ENCODE results near the gene GMEB2.

GMEB2 gene

DNA sequence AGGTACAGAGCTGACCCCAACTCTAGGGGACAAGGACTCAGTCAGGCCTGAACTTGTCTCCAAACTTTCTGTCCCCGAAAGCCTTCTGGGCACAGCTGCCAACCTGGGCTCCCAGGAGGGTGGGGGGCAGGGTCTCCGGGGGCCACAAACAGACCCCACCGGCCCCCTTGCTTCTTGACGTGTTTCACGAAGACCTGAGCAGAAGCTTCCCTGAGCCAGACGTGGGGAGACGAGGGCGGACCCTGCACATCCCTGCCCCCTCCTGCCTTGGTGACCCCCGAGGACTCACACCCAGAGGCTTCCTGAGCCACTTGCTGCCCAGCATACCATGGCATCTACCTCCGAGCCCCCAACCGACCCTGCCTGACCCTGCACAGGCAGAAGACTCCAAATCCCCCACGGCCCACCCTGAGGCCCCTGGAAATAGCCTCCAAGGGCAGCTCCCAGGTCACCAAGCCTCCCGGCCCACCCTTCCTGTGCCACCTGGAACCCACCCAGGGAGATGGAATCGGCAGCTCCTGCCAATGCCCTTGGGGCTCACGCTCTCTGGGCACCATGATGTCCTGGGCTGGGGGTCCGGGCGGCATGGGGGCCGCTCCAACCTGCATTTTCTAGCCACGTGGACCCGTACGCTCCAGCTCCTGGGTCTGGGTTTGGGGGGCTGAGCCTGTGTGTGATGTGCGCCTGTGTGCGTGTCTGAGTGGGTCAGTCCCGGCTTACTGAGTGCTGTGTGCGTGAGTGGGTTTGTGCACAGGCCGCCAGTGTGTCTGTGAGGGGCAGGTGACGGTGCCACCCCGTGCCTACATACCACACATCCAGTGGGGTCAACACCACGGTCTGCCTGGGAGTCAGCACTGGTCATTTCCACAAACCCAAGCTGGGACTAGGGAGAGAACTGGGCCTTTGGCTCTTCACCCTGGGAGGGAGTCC is 87.2 kb downstream of the GMEB2 start:
- H3K27me3 ChIP-seq (replicated peaks in 2 of 5; ENCODE audit: control insufficient read depth in 4 of 5, insufficient read depth in 5 of 5, low read length in 4 of 5) = no peaks in the 10 kb centered on the region
- ChIA-PET CTCF (interaction anchor here (1.1 to 4.8 kb wide), 9 partner anchors 7 to 100 kb away, joined by 3 to 31 read pairs (median 5); partner anchors contain the start of genes HELZ2, PPDPF and SRMS), POLR2A (no interaction called here)
- WGBS (ENCODE audit: insufficient coverage) = 95% methylated on average over 25 of the region's 29 CpGs
- H3K4me3 ChIP-seq (ENCODE audit: control insufficient read depth in 1 of 7, extremely low read depth in 1 of 7, insufficient read depth in 4 of 7, low read depth in 2 of 7, low read length in 6 of 7) = no peak overlapping the region
- no peak overlapping the region for H3K27ac ChIP-seq (ENCODE audit: insufficient read depth in 1 of 2, low read depth in 1 of 2, low read length in 2 of 2, poor library complexity in 1 of 2, severe bottlenecking in 2 of 2)
- DNase-seq = no peak
- no peaks in the 10 kb centered on the region for H3K9me3 ChIP-seq (ENCODE audit: control extremely low read depth in 1 of 5, control insufficient read depth in 4 of 5, insufficient read depth in 2 of 5, low read depth in 1 of 5, low read length in 4 of 5)
- H3K4me1 ChIP-seq (ENCODE audit: control extremely low read depth in 1 of 4, control insufficient read depth in 4 of 4, insufficient read depth in 4 of 4, low read length in 3 of 4) = peaks cover 0 to 26% (median 19%) of the 10 kb centered on the region in 4 experiments
- H3K36me3 ChIP-seq (ENCODE audit: control insufficient read depth in 4 of 4, insufficient read depth in 4 of 4, low read length in 3 of 4) = no peaks in the 10 kb centered on the region

DNA sequence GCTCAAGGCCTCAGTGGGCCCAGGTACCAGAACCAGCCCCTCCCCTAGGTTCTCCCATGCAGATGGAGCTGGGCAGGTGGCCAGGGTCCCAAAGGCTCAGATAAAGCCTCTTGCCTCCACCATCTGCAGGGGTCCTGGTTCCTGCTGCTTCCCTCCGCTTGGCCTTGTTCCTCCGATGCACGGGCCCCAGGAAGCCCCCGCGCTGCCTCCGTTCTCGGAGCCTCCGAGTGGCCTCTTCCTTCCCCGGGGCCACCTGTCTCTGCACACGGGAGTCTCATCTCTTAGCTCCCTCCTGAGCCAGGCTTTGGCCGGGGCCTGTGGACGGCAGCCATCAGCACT is 87.8 kb downstream of the GMEB2 start:
- no peaks in the 10 kb centered on the region for H3K36me3 ChIP-seq (ENCODE audit: control insufficient read depth in 4 of 4, insufficient read depth in 4 of 4, low read length in 3 of 4)
- H3K4me3 ChIP-seq (ENCODE audit: control insufficient read depth in 1 of 7, extremely low read depth in 1 of 7, insufficient read depth in 4 of 7, low read depth in 2 of 7, low read length in 6 of 7) = no peak overlapping the region
- CTCF ChIA-PET = interaction anchor here (1.0 to 4.8 kb wide), 12 partner anchors 8 to 252 kb away, joined by 3 to 31 read pairs (median 5); partner anchors contain the start of genes HELZ2, PPDPF and SRMS

DNA sequence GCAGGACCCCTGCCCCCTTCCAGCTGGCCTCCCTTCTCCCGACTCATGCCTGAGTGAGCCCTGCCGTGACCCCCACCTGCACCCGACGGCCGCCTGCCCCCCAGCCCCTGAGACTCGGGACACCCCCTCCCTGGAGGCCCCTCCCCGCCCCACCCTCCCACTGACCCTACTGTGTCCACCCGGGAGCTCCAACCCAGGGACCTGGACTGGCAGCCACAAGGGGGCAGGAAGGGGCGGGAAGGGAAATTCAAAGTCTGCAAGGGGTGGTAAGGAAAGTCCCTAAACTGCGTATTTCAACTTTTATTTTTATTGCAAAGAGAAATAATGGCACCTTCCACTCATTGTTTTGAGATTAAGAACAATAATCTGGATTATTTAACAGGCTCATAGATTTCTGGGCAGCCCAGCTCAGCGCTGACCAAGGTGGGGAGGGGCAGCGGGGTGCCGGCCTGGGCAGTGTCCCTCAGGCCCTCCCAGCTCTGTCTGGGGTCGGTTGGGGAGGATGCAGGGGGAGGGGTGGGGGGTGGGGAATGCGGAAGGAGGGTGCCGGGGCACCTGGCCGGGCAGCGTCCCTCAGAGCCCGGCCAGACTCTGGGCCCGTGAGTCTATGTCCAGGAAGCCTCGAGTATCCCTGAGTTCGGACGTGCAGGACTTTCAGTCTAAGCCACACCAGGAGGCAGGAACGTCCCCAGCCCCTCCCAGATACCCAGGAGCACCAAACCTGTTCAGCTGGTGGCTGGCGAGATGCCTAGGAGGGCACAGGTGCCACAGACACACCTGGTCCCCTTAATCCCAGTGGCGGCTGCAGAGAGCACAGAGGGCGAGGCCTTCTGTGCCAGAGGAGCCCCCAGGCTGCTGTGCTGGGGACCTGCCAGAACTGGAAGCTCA is 88.5 kb downstream of the GMEB2 start:
- DNase-seq = peak in 2 of 3 donors; percentile 65 to 72
- Histone ChIP-seq H3K9me3 (ENCODE audit: control extremely low read depth in 1 of 5, control insufficient read depth in 4 of 5, insufficient read depth in 2 of 5, low read depth in 1 of 5, low read length in 4 of 5) (no peaks in the 10 kb centered on the region), H3K4me1 (ENCODE audit: control extremely low read depth in 1 of 4, control insufficient read depth in 4 of 4, insufficient read depth in 4 of 4, low read length in 3 of 4) (peaks cover 0 to 26% (median 19%) of the 10 kb centered on the region in 4 experiments), H3K4me3 (ENCODE audit: control insufficient read depth in 1 of 7, extremely low read depth in 1 of 7, insufficient read depth in 4 of 7, low read depth in 2 of 7, low read length in 6 of 7) (peak overlapping the region in 2 of 7 experiments; percentile 61 to 75), H3K27ac (ENCODE audit: insufficient read depth in 1 of 2, low read depth in 1 of 2, low read length in 2 of 2, poor library complexity in 1 of 2, severe bottlenecking in 2 of 2) (no peak overlapping the region), H3K36me3 (ENCODE audit: control insufficient read depth in 4 of 4, insufficient read depth in 4 of 4, low read length in 3 of 4) (no peaks in the 10 kb centered on the region), H3K27me3 (replicated peaks in 2 of 5; ENCODE audit: control insufficient read depth in 4 of 5, insufficient read depth in 5 of 5, low read length in 4 of 5) (no peaks in the 10 kb centered on the region)
- POLR2A ChIA-PET = interaction anchor here (0.5 to 1.3 kb wide), 5 partner anchors 9 to 393 kb away, joined by 3 to 5 read pairs (median 3); no protein-coding TSS in a partner anchor
- WGBS (ENCODE audit: insufficient coverage) = 75% methylated on average over 12 of the region's 27 CpGs
- CTCF ChIA-PET = interaction anchor here (0.8 to 4.8 kb wide), 26 partner anchors 7 to 325 kb away, joined by 3 to 31 read pairs (median 4); partner anchors contain the start of genes HELZ2, PPDPF and SRMS

More for the DNA sequence above, 87.8 kb downstream of the GMEB2 start:
- POLR2A ChIA-PET = no interaction called here
- Histone ChIP-seq H3K9me3 (ENCODE audit: control extremely low read depth in 1 of 5, control insufficient read depth in 4 of 5, insufficient read depth in 2 of 5, low read depth in 1 of 5, low read length in 4 of 5) (no peaks in the 10 kb centered on the region), H3K4me1 (ENCODE audit: control extremely low read depth in 1 of 4, control insufficient read depth in 4 of 4, insufficient read depth in 4 of 4, low read length in 3 of 4) (peaks cover 0 to 26% (median 19%) of the 10 kb centered on the region in 4 experiments), H3K27me3 (replicated peaks in 2 of 5; ENCODE audit: control insufficient read depth in 4 of 5, insufficient read depth in 5 of 5, low read length in 4 of 5) (no peaks in the 10 kb centered on the region), H3K27ac (ENCODE audit: insufficient read depth in 1 of 2, low read depth in 1 of 2, low read length in 2 of 2, poor library complexity in 1 of 2, severe bottlenecking in 2 of 2) (no peak overlapping the region)
- 50% methylated on average over 10 of the region's 12 CpGs for WGBS (ENCODE audit: insufficient coverage)
- no peak for DNase-seq
